Loucy (cell line): Measurements from ENCODE around the gene CLMP.

ENCODE experiments used
- H2AFZ ChIP-seq: fragments of 200-600 bp; sonication (generic); 2 replicates; pipeline ENCODE4 v1.6.0; 2016; ENCODE audit warnings: antibody characterized with exemption, mild to moderate bottlenecking, low read length, moderate library complexity
- H3F3A ChIP-seq: fragments of 200-600 bp; 2 replicates; pipeline ENCODE4 v1.6.0; 2016; ENCODE audit warnings: antibody characterized with exemption, low read depth, mild to moderate bottlenecking
- H3K27me3 ChIP-seq: fragments of 200-600 bp; sonication (generic); 2 replicates; pipeline ENCODE4 v1.6.1; 2014; ENCODE audit warnings: low read length, mild to moderate bottlenecking; ENCODE audit not compliant: insufficient read depth, poor library complexity, severe bottlenecking
- H3K36me3 ChIP-seq: fragments of 200-600 bp; sonication (generic); 2 replicates; pipeline ENCODE4 v1.6.1; 2016; ENCODE audit warnings: low read length; ENCODE audit not compliant: insufficient read depth
- H3K4me1 ChIP-seq: fragments of 200-600 bp; sonication (generic); 2 replicates; pipeline ENCODE4 v1.5.1; 2014; ENCODE audit warnings: low read length, mild to moderate bottlenecking; ENCODE audit not compliant: insufficient read depth, poor library complexity, severe bottlenecking
- H3K4me2 ChIP-seq: fragments of 200-600 bp; sonication (generic); 2 replicates; pipeline ENCODE4 v1.6.0; 2014; ENCODE audit warnings: antibody characterized with exemption, low read length, low read depth, mild to moderate bottlenecking; ENCODE audit not compliant: poor library complexity, severe bottlenecking
- H3K4me3 ChIP-seq: fragments of 200-600 bp; sonication (generic); 2 replicates; pipeline ENCODE4 v1.5.1; 2014; ENCODE audit warnings: low read length, mild to moderate bottlenecking, mixed read lengths; ENCODE audit not compliant: poor library complexity, severe bottlenecking
- H3K79me2 ChIP-seq: fragments of 200-600 bp; sonication (generic); 2 replicates; pipeline ENCODE4 v1.6.1; 2014; ENCODE audit warnings: low read length; ENCODE audit not compliant: insufficient read depth
- H3K9ac ChIP-seq: fragments of 200-600 bp; sonication (generic); 2 replicates; pipeline ENCODE4 v1.6.0; 2014; ENCODE audit warnings: mild to moderate bottlenecking, low read depth, low read length, moderate library complexity; ENCODE audit not compliant: poor library complexity, severe bottlenecking
- H3K9me2 ChIP-seq: fragments of 200-600 bp; sonication (generic); replicated peaks from 2 replicates; pipeline ENCODE4 v1.6.1; 2016; ENCODE audit warnings: low read depth, low read length, mixed read lengths
- H3K9me3 ChIP-seq: fragments of 200-600 bp; sonication (generic); 2 replicates; pipeline ENCODE4 v1.6.1; 2014; ENCODE audit warnings: mild to moderate bottlenecking, antibody characterized with exemption, low read length, low read depth; ENCODE audit not compliant: insufficient read depth
- H4K20me1 ChIP-seq: fragments of 200-600 bp; sonication (generic); 2 replicates; pipeline ENCODE4 v1.6.0; 2014; ENCODE audit warnings: antibody characterized with exemption, low read length, mild to moderate bottlenecking; ENCODE audit not compliant: insufficient read depth, poor library complexity, severe bottlenecking
- EZH2phosphoT487 ChIP-seq: fragments of 200-600 bp; IDR thresholded peaks from 2 replicates; pipeline ENCODE4 v1.6.1; 2018; ENCODE audit warnings: antibody characterized with exemption, mild to moderate bottlenecking, moderate library complexity, borderline replicate concordance
- TF ChIP-seq, protein P1 (sequence below): fragments of 200-600 bp; sonication (generic); conservative IDR thresholded peaks from 2 replicates; pipeline ENCODE4 v1.5.1; 2014; ENCODE audit warnings: mild to moderate bottlenecking, antibody characterized with exemption, low read length

The CLMP gene

DNA sequence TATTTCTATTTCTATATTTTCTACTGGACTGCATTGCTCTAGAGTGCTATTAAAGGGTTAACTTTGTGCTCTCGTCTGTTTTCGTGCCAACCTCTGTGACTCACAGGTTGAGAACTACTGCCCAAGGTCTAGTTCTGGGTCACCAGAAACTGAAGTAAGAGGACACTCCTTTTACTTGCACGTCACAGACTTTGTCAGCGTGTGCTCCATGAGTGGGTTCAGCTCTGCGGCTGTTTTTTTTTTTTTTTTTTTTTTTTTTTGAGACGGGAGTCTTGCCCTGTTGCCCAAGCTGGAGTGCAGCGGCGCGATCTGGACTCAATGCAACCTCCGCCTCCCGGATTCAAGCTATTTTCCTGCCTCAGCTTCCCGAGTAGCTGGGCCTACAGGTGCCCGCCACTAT lies 49.8 kb downstream of the CLMP start:
- Histone ChIP-seq H3K27me3 (no peaks in the 10 kb centered on the region), H4K20me1 (no peaks in the 10 kb centered on the region), H3K4me2 (no peak overlapping the region), H3K79me2 (no peaks in the 10 kb centered on the region), H3K9ac (no peak overlapping the region), H3K9me2 (no peaks in the 10 kb centered on the region), H3K9me3 (no peaks in the 10 kb centered on the region), H3K4me1 (no peaks in the 10 kb centered on the region), H3F3A (no peaks in the 10 kb centered on the region), H2AFZ (no peak overlapping the region), H3K36me3 (no peaks in the 10 kb centered on the region), H3K4me3 (no peak overlapping the region)
- no peak for TF ChIP-seq EZH2phosphoT487
- TF ChIP-seq, protein P1, sequence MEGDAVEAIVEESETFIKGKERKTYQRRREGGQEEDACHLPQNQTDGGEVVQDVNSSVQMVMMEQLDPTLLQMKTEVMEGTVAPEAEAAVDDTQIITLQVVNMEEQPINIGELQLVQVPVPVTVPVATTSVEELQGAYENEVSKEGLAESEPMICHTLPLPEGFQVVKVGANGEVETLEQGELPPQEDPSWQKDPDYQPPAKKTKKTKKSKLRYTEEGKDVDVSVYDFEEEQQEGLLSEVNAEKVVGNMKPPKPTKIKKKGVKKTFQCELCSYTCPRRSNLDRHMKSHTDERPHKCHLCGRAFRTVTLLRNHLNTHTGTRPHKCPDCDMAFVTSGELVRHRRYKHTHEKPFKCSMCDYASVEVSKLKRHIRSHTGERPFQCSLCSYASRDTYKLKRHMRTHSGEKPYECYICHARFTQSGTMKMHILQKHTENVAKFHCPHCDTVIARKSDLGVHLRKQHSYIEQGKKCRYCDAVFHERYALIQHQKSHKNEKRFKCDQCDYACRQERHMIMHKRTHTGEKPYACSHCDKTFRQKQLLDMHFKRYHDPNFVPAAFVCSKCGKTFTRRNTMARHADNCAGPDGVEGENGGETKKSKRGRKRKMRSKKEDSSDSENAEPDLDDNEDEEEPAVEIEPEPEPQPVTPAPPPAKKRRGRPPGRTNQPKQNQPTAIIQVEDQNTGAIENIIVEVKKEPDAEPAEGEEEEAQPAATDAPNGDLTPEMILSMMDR, result no peak

DNA sequence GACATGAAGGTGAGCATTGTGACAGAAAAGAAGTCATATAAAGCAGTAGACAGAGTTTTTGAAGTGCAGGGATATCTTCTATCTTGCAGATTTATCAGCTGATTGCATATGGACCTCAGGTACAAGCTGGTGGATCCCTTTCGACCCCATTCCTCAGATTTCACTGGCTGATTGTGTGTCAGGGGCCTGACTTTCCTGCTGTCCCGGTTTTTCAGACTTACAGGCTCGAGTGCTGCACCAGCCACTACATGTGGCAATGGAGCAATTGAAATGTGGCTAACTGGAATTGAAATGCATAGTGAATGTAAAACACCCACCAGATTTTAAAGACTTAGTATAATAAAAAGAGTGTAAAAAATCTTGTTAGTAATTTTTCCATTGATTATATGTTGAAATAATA lies 50.3 kb downstream of the CLMP start:
- Histone ChIP-seq H4K20me1 (no peaks in the 10 kb centered on the region), H3K4me1 (no peaks in the 10 kb centered on the region), H3F3A (no peaks in the 10 kb centered on the region), H3K4me2 (no peak overlapping the region), H2AFZ (no peak overlapping the region), H3K9me3 (no peaks in the 10 kb centered on the region), H3K36me3 (no peaks in the 10 kb centered on the region), H3K79me2 (no peaks in the 10 kb centered on the region), H3K9me2 (no peaks in the 10 kb centered on the region), H3K4me3 (no peak overlapping the region), H3K9ac (no peak overlapping the region), H3K27me3 (no peaks in the 10 kb centered on the region)
- TF ChIP-seq, protein P1, result no peak
- no peak for TF ChIP-seq EZH2phosphoT487

DNA sequence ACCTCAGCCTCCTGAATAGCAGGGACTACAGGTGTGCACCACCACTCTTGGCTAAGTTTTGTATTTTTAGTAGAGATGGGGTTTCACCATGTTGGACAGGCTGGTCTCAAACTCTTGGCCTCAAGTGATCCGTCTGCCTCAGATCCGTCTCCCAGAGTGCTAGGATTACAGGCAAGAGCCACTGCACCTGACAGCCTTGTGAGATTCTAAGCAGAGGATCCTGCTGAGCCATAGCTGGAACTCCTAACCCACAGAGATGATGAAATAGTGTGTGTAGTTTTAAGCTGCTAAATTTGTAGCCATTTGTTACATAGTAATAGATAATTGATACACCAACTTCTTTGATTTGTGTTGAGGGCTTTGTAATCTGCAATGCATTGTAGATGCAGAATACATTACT lies 51.1 kb downstream of the CLMP start:
- H3K4me1 ChIP-seq, result no peaks in the 10 kb centered on the region
- H4K20me1 ChIP-seq, result no peaks in the 10 kb centered on the region
- TF ChIP-seq, protein P1, result no peak
- TF ChIP-seq EZH2phosphoT487, result no peak
- H3K9me3 ChIP-seq, result no peaks in the 10 kb centered on the region
- no peak overlapping the region for H3K4me2 ChIP-seq
- no peaks in the 10 kb centered on the region for H3K79me2 ChIP-seq
- no peaks in the 10 kb centered on the region for H3K27me3 ChIP-seq
- no peak overlapping the region for H3K4me3 ChIP-seq
- no peak overlapping the region for H2AFZ ChIP-seq
- no peaks in the 10 kb centered on the region for H3F3A ChIP-seq
- H3K9ac ChIP-seq, result no peak overlapping the region
- no peaks in the 10 kb centered on the region for H3K9me2 ChIP-seq
- no peaks in the 10 kb centered on the region for H3K36me3 ChIP-seq
